GM21737 (cell line): ENCODE results near the gene TNFRSF1A.
"Not testable (repeated sequence)": the region's sequence is repeated elsewhere in the genome, so short reads cannot be mapped to it uniquely, and the experiment has no call there.

Source experiments
- ATAC-seq: cut with Tn5 transposase; IDR thresholded peaks from one replicate; pipeline ENCODE4 v1.9.1; 2021; ENCODE audit warnings: mild to moderate bottlenecking, moderate library complexity; ENCODE audit not compliant: unreplicated experiment

The TNFRSF1A gene

DNA sequence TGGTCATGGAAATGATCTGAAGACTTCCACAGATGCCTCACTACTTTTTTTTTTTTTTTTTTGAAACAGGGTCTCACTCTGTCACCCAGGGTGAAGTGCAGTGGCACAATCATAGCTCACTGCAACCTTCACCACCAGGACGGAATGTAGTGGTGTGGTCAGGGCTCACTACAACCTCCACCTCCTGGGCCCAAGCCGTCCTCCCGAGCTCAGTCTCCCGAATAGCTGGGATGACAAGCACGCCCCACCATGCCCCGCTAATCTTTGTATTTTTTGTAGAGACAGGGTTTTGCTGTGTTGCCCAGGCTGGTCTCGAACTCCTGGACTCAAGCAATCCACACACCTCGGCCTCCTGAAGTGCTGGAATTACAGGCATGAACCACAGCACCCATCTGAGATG, 3.3 kb downstream of the TNFRSF1A start:
- ATAC-seq, result not testable (repeated sequence)

DNA sequence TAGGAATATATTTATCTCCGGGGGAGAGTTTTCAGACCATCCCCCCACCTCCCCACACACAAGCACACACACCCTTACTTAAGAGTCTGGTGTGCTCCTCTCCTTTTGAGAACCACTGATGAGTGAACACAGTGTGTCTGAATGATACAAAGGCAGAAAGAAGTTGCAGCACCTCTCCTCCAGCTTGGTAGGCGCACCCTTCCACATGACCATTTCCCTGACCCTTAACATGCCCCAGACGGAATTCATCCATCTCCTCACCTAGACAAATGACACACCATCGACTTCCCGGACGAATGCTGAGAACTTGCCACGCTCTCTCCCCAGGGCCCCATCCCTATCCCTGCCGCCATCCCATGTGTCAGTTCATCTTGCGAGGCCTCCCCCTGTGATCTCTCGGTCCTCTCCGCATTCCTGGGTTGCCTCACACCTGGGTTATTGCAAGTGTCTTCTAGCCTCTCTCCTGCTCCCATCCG, 3.9 kb downstream of the TNFRSF1A start:
- no peak for ATAC-seq

DNA sequence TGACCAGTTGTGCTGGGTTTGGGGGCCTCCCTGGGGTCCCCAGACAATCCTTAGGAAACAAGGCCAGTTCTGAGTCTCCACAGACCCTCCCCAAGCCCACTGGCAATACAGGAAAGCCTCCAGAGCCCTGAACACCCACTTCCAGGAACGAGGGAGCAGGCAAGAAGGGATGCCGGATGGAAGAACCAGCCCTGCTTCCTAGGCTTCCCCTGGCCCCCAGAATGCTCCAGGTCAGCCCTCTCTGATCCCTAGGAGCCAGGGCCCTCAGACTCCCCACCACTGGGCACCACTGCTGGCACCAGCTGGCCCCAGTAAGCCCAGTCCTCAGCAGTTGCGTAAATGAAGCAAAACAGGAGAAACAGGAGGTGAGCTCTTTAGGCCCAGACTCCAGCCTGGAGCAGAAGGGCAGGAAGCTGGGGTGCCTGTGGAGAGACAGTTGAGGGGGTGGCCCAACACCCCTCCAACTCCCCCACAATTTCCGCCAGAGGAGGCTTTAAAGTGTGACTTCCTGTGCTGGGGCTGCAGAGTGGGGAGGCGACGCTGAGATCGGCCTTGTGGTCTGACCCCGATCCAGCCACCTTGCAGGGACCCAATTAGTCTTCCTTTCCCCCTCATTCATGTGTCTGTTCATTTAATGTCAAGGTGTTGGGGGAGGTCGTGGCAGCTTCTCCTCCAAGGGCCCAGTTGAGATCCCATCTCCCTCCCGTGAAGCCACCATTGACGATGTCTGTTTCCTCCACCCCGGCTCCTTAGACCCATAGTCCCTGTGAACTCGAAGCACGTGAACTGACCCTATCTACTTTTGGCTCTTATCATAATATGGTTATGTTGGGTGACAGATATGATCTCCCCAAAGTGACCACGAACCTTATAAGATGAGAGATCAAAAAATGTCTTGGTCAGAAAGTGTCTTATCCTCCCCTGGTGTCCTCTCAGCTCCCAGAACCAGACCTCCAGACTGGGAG, 4.7 kb downstream of the TNFRSF1A start:
- no peak for ATAC-seq

- no peak for ATAC-seq
Observed at GRCh38 chr12:6336079-6336888, 5.6 kb downstream of the TNFRSF1A start.

DNA sequence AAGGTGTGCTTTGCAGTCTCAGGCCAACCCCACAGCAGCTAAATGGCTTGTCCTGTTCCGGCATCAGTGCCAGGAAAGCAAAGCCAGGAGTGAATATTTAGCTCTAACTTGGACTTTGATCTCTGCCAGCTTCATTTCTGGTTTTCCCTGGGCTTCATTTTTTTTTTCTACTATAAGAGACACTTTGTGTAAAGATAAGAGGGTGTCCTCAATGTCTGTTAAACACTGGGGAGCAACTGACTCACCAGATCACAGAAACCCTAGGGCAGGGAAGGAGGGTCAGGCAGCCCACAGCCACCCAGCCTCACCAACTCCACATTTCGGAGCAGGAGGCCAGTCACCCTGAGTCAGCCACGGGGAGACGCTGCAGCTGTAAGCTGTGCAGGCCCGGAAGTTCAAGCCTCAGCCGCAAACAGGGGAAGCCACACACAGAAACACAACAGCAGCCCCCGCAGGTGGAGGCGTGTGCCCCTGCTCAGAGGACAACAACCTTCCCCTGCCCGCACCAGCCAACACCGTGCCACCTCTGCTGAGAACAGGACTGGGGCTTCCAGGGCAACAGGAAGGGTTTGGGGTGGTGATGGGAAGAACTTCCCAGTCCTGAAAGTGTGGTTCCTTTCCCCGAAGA, 6.3 kb downstream of the TNFRSF1A start:
- peak; percentile 62 for ATAC-seq

GRCh38 chr12:6334940-6335450, 6.9 kb downstream of the TNFRSF1A start:
- ATAC-seq, result no peak

DNA sequence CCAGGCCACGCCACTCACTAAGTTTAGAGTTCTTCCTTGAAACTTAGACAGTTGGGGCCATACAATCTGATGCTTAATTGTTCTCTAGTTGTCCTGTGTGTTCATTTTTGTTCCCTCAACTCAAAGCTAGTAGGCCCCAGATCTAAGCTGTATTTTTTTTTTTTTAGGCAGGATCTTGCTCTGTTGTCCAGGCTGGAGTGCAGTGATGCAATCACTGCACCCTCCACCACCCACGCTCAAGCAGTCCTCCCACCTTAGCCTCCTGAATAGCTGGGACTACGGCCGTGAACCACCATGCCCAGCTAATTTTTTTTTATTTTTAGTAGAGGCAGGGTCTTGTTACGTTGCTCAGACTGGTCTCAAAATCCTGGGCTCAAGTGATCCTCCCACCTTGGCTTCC, 7.5 kb downstream of the TNFRSF1A start:
- ATAC-seq, result no peak

- ATAC-seq, result no peak
Observed at GRCh38 chr12:6333566-6333965, 8.3 kb downstream of the TNFRSF1A start.

DNA sequence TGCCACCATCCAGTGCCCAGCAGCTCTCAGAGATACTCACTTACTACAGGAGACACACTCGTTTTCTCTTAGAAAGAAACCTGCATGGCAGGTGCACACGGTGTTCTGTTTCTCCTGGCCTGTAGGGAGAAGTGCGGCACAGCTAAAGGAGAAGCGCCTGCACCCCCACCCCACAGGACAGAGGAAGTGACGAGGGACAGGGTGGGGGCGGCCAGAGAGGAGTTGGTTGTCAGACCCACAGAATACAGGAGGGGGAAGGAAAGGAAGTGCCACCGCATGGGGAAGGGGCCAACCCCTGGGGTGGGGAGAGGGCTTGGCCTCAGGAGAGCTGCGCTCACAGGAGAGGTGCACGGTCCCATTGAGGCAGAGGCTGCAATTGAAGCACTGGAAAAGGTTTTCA, 8.8 kb downstream of the TNFRSF1A start:
- no peak for ATAC-seq

GRCh38 chr12:6332459-6332858, 9.4 kb downstream of the TNFRSF1A start:
- ATAC-seq, result no peak

DNA sequence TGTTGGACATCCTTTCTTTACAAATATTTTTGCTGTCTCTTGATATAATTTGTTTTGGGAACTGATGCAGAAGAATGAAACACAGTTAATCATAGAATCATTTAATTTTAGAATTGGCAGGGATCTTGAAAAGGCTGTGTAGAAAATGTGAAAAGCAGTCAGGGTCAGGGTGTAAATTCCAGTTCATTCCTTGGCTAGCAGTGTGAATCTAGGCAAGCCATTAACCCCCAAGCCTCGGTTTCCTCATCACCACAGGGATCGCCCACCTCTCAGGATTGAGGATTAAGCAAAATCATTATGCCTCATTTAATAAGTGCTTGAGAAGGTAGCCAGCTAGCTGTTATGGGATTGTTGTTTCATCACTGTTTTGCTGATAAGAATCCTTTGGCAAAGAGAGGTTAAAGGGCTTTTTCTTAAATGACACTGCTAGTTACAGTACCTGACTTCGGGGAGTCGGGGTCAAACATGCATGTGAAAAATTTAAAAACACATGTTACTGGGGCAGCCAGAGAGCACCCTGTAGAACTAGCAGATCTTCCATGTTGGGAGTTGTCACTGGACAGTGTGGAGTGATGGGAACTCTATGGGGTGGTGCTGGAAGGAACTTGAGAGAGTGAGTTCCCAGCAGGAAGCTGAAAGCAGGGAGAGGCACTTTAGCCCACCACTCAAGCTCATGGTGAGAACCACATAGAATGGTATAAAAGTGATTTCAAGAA, 10.7 kb downstream of the TNFRSF1A start:
- no peak for ATAC-seq

DNA sequence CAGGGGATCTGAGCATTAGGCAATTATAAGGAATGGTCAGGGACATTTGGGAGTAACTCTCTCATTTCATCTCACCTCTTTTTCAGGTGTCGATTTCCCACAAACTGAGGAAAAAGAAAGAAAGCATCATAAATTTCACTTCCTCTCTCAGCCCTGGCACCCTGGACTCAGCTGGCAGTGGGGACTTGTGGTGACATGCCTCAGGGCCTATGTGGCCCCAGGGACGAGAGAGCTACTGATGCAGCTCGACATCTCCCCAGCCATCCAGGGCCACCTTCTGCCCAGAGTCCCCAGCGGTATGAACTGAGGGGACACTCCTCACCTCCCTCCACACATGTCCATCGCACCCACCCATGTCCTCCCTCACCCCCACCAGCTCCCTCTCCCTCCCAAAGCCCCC, 11.7 kb downstream of the TNFRSF1A start:
- ATAC-seq, result no peak

GRCh38 chr12:6329703-6330064, 12.2 kb downstream of the TNFRSF1A start:
- no peak for ATAC-seq

GRCh38 chr12:6328945-6329702, 12.8 kb downstream of the TNFRSF1A start:
- ATAC-seq, result no peak

- ATAC-seq, result no peak
Observed at GRCh38 chr12:6328045-6328779, 13.7 kb downstream of the TNFRSF1A start.

DNA sequence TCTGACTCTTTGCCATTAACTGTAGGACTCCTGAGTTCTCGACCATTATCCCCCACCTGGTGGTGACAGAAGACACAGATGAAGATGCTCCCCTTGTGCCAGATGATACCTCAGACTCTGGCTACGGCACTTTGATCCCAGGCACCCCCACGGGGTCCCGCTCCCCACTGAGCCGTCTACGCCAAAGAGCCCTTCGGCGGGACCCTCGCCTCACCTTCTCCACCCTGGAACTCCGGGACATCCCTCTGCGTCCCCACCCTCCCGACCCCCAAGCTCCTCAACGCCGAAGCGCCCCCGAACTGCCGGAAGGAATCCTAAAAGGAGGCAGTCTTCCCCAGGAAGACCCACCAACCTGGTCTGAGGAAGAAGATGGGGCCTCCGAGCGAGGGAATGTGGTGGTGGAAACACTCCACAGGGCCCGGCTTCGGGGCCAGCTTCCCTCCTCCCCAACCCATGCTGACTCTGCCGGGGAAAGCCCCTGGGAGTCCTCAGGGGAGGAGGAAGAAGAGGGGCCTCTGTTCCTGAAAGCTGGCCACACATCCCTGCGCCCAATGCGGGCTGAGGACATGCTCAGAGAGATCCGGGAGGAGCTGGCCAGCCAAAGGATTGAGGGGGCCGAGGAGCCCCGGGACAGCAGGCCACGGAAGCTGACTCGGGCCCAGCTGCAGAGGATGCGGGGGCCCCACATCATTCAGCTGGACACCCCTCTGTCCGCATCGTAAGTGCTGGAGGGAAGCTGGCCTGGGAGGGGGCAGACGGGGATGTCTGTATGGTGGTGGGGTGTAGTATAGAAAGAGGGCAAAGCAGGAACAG, 14.4 kb downstream of the TNFRSF1A start:
- no peak for ATAC-seq

GRCh38 chr12:6326316-6327228, 15.3 kb downstream of the TNFRSF1A start:
- no peak for ATAC-seq
